ENCODE results near the gene BRSK1. TPM values are rescaled to one million over a fixed set of nuclear protein-coding genes. Genes with fewer than 3 reads are reported as not detected.

The BRSK1 gene
- polyA plus RNA-seq, 1 experiment = 12.8 TPM

GRCh38 chr19:55273978-55274707 is 9.7 kb upstream of the BRSK1 start:
- TF ChIP-seq CTCF (IDR thresholded peaks at IDR 0.05; ENCODE audit: insufficient read depth, low read depth, low read length) = no peak
- peaks cover 20% of the 10 kb centered on the region for H3K36me3 ChIP-seq (ENCODE audit: control insufficient read depth, insufficient read depth, low read length)
- ChIA-PET CTCF (interaction anchor here (0.9 kb wide), 1 partner anchor 18 kb away, joined by 4 read pairs; no protein-coding TSS in a partner anchor), POLR2A (no interaction called here)
- H3K27me3 ChIP-seq (ENCODE audit: control insufficient read depth, insufficient read depth, low read length) = no peaks in the 10 kb centered on the region
- no peak overlapping the region for H3K4me3 ChIP-seq (ENCODE audit: low read depth, low read length)
- DNase-seq (ENCODE audit: low read depth) = no peak

DNA sequence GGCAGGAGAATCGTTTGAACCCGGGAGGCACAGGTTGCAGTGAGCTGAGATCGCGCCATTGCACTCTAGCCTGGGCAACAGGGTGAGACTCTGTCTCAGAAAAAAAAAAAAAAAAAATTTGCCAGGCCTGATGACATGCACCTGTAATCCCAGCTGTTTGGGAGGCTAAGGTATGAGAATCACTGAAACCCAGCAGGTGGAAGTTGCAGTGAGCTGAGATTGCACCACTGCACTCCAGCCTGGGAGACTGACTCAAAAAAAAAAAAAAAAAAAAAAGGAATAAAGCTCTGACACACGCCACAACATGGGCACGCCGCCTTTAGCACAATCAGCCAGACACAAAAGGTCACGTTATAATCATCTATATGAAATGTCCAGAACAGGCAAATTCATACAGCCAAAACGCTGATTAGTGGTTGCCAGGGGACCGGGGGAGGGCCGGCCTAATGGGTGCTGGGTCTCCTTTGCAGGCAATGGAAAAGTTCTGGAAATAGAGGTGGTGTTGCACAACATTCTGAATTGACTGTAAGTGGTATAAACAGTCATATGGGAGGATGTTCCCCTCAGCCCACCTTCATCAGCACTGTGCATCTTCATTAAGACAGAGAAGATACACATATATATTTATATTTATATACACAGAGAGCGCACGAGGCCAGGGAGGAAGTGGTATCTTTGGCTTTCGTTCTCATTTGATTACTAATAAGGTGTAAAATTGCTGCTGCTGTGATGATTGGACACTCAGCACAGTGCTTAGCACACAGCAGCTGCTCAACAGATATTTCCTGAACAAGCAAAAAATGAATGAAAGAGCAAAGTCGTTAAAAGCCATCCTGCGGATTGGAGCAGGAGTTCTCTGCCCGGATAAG is 7.7 kb upstream of the BRSK1 start:
- ChIA-PET POLR2A (interaction anchor here (0.6 kb wide), 1 partner anchor 49 kb away, joined by 4 read pairs; the partner anchor contains the start of gene TMEM150B), CTCF (no interaction called here)
- Histone ChIP-seq H3K4me3 (ENCODE audit: low read depth, low read length) (no peak overlapping the region), H3K36me3 (ENCODE audit: control insufficient read depth, insufficient read depth, low read length) (peaks cover 20% of the 10 kb centered on the region), H3K27me3 (ENCODE audit: control insufficient read depth, insufficient read depth, low read length) (no peaks in the 10 kb centered on the region)
- no peak for TF ChIP-seq CTCF (IDR thresholded peaks at IDR 0.05; ENCODE audit: insufficient read depth, low read depth, low read length)
- no peak for DNase-seq (ENCODE audit: low read depth)

GRCh38 chr19:55276720-55277430 is 6.9 kb upstream of the BRSK1 start:
- Histone ChIP-seq H3K4me3 (ENCODE audit: low read depth, low read length) (no peak overlapping the region), H3K36me3 (ENCODE audit: control insufficient read depth, insufficient read depth, low read length) (peaks cover 20% of the 10 kb centered on the region), H3K27me3 (ENCODE audit: control insufficient read depth, insufficient read depth, low read length) (no peaks in the 10 kb centered on the region)
- ChIA-PET POLR2A (no interaction called here), CTCF (no interaction called here)
- TF ChIP-seq CTCF (IDR thresholded peaks at IDR 0.05; ENCODE audit: insufficient read depth, low read depth, low read length) = no peak
- no peak for DNase-seq (ENCODE audit: low read depth)

DNA sequence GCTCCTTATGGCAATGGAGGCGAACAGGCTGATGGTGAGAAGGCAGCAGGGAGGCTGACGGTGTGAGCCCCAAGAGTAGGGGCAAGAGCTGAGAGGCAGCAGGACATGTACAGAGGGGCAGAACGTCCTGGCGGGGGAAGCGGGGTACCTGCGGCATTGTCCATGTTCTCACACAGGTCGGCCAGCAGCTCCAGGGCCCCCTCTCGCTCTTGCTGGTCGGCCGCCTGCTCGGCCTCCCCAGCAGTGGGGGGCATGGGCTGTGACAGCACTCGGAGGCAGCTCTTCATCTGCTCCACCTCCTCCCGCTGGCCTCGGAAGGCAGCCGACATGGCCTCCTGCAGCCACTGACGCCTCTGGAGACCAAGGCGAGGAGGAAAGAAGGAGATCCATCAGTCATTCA is 6.3 kb upstream of the BRSK1 start:
- POLR2A ChIA-PET = no interaction called here

More for the DNA sequence above, 6.3 kb upstream of the BRSK1 start:
- DNase-seq (ENCODE audit: low read depth) = no peak
- CTCF ChIA-PET = interaction anchor here (1.0 kb wide), 1 partner anchor 9 kb away, joined by 3 read pairs; no protein-coding TSS in a partner anchor
- Histone ChIP-seq H3K4me3 (ENCODE audit: low read depth, low read length) (no peak overlapping the region), H3K27me3 (ENCODE audit: control insufficient read depth, insufficient read depth, low read length) (no peaks in the 10 kb centered on the region), H3K36me3 (ENCODE audit: control insufficient read depth, insufficient read depth, low read length) (peaks cover 20% of the 10 kb centered on the region)
- TF ChIP-seq CTCF (IDR thresholded peaks at IDR 0.05; ENCODE audit: insufficient read depth, low read depth, low read length) = no peak

All from BJ (cell line).